Stimulated activated CD8-positive, alpha-beta memory T cell treated with anti-CD3 and anti-CD28 coated beads, Interleukin-2, amount 100 ng/mL, for 48 hours (primary cell): Measurements from ENCODE around the gene AK9.
A peak's percentile ranks its signal among the peaks of the same experiment; 100 is the strongest.

Experiments used
- DNase-seq, 2 donors: peaks; one replicate each; pipeline ENCODE4 v3.0.0-alpha.2; 2020; ENCODE audit warnings: low read depth in 2 of 2

AK9 gene

DNA sequence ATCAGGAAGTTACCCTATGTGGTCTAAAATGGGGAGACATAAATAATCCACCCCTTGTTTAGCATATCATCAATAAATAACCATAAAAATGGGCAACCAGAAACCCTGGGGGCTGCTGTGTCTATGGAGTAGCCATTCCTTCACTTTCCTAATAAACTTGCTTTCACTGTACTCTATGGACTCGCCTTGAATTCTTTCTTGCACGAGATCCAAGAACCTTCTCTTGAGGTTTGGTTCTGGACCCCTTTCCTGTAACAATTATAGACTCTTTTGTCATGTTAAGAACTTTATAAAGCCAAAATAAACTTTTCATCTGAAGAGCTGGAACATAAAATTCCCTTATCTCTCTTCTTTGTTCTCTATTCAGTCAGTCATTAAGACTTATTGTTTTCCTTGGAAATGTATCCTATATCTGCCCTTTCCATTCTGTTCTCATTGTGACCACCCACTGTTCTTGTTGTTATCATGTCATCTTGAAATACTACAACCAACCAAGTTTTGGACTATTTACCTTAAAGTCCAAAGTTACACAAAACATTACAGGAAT lies 178.7 kb downstream of the AK9 start:
- no peak for DNase-seq

DNA sequence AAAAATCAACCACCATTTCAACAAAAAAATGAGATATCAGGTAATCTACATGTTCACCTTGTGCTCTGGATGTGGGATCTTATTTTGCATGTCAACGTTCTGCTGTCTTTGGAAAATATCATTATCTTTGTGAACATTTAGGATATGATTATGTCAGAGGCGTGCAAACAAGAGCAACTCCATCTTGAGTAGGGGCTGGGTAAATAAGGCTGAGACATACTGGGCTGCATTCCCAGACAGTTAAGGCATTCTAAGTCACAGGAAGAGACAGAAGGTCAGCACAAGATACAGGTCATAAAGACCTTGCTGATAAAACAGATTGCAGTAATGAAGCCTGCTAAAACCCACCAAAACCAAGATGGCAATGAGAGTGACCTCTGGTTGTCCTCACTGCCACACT lies 179.2 kb downstream of the AK9 start:
- DNase-seq = no peak

DNA sequence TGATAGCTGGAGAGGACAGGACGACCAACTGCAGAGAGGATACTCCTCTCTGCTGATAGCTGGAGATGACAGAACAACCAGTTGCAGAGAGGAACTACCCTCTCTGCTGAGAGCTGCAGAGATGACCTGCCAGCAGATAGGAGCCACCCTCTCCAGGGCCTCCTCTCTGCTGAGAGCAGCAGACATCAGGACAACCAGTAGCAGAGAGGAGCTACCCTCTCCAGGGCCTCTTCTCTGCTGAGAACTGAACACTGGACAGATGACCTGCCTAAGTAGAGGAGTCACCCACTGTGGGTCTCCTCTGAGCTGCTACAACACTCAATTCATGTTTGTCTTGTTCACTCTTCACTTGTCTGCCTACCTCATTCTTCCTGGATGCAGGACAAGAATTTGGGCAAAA lies 180.6 kb downstream of the AK9 start:
- no peak for DNase-seq

DNA sequence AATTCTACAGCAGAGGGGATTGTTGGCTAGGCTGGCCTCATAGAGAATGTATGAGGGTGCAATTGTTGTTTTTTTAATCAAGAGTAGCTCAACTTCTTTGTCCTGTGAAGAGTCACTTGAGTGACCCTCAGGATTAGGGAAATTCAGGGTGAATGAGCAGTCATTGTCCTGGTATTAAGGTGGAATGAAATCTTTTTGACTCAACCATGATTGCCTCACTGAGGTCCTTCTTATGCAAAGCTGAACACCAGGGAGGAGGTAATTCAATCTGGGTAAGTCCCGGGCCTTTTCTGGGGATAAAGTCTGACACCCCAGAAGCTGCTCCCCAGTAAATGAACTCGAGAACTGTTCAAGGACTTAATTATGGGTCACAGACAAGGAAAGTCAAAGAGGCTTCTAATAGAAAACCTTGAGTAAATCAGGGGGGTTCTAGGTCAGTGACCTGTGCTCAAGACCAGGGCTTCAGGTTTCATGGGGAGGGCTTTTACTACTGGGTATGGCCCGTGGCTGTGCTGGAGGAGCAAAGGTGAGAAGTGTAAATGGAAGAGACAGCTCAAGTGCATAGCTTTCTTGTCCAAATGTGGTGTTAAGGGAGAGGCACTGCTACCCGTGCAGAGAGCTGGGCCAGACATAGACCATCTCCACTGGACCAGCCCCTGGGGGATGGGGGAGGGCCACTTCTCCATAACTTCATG lies 182.7 kb downstream of the AK9 start:
- no peak for DNase-seq

DNA sequence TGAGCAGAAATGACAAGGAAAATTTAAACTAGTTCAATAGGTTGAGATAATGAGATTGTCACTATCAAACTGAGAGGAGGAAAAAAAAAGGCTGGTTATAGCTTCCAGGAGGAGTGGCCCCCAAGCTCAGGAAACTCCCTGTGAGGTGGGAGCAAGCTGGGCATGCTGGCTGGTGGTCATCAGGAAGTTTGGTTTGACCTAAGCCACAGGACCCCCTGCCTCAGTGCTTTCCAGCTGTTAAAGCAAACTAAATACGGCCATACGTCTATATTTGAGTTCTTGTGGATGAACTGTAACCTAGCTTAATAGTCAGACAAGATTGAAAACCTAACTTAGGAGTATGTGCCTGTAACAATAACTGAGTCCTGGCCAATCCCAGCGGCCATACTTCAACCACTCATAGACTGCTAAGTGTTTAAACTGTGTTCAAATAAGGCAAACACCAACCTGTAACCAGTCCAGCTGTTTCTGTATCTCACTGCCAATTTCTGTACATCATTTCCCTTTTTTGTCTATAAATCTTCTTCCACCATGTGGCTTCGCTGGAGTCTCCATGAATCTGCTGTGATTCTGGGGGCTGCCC lies 183.4 kb downstream of the AK9 start:
- no peak for DNase-seq

DNA sequence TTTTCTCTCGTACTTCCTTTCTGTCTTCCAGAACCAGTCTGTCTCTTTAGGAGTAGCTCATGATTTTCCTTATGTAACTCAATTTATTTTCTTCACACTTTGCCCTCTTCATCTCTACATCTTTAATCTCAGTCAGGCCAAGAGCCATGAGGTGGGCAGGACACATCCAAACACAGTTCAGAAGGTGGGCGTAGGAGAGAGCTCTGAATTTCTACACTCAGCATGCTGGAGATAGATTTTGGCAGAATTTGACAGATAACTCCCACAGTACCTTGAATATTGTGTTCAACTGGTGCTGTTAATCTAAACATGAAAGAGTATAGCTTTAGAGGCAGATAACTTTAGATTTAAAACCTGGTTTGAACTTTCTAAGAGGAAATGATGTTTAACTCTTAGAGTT lies 184.2 kb downstream of the AK9 start:
- DNase-seq = no peak

DNA sequence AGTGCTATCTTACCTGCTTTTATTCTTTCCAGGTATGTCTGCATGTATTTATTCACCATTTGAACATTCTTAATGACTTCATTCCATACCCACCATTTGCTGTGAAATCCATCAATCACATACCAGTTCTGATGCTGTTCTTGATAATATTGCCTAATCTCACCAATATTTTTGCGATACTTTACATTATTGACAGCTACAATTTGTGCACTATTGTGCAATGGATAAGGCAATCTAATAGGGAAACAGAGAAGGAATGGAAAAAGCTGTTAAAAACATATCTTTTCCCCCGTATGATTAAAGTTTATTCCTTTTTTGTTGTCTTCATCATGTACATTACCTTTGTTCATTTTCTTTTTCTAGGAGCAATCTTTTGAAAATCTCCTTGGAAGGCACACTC lies 184.7 kb downstream of the AK9 start:
- DNase-seq = no peak

DNA sequence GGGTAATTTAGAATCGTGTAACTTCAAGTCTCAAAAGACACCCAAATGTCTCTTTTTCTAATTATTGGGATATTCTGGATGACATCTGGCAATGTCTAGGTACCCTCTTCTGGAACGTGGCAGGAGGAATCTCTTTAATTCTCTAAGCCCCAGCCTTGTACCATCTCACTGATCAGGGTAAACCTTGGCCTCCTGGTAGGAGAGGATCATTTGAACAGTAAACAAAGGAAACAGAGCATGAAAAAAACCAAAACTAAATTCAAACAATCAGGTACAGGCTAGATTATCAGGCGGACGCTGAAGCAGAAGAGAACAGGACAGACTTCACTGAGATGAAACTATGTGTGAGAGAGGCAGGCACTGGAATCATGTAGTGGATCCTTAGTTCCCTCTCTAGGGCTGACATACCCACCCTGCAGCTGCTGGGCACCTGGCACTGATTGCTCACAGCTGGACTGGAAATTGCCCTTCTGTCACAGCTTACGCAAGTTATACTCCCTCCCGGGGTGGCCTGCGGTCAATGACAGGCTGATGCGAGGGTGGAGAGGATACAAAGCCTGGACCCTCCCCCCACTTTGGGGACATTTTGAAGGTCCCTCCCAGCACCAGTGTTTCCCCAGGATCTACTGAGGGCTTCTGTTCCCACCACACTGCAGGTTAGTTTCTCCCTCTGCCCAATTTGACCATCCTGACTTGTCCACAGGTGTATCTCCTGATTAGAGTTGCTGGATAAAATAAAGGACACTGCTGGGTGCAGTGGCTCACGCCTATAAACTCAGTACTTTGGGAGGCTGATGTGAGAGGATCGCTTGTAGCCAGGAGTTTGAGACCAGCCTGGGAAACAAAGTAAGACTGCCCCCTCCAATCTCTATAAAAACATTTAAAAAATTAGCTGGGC lies 187.4 kb downstream of the AK9 start:
- DNase-seq = no peak

DNA sequence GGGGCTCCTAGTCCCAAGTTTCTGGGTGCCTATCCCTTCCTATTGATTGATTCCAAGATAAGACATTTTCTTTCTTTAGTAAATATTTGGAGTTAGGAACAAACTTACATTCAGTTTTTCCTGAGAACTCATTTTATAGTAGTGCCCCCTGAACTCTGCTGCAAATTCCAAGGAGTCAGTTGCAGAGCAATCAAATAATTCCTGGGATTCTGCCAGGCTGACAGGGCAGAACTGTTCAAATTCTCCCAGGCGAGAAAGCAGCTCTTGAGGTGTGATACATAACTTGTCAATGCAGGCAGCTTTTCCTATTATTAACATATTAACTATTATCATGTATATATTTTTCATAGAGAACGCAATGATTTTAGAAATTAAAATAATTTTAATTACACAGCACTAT lies 192.1 kb downstream of the AK9 start:
- no peak for DNase-seq

DNA sequence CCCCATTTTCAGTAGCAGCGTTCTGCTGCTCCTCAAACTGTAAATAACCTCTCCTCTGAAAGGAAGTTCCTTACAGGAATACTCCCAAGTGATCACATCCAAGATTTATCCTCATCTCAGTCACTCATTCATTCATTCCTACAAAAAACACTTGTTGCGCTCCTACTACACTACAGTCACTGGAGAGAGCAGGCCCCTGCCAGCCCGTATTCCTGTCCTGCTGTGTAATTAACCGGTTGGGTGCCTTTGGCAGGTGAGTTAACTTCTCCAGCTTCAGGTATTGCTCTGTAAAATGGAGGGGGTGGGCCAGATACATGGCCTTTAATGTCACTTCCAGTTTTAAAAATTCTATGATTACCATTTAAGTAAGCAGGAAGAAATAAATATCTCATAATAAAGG lies 192.9 kb downstream of the AK9 start:
- DNase-seq = no peak

DNA sequence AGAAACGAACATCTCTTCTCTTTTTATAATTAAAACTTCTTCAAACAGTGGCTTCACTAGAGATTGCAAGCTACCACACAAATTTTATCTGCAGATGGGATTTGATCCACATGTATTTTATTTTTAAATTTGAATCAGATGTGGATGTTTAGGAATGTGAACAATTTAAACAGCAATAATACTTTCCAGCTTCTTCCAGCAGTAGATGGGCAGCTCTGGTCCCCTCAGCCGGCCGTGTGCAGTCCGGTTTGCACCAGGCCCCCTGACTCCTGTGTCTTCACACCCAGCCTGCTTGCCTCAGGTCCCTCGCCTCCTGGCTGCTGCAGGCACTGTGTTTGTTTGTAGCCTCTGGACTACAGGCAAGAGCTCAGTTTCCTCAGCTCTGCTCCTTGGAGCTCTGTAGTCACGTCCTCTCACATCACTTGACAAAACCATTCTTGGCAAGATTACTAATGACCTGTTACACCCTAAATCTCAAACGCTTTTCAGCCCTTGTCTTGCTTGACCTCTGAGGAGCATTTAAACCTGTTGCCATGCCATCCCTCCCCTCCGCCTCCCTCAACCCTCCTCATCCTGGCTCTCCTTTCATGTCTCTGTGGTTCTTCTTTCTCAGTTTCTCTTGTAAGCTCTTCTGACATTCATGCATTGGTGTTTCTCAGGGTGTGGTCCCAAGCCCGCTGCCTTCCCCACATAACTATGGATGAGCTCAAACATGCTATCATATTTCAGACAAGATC lies 194.8 kb downstream of the AK9 start:
- DNase-seq = no peak

DNA sequence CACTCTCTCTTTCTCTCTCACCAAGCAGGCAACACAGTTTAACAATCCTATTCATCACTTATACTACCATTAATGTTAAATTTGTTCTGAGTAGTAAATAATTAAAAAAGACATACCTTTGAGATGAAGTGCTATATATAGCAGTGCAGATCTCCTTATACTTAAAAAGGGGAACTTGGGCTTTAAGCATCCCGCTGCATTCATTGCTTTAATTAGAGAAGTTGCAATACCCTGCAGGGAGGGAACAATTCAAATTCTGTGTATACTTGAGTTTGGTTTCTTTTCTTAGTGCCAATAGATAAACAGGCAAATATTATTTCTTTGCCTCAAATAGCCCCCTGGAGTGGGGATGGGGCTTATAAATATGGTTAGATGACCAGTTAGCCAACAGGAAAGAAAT lies 197.1 kb downstream of the AK9 start:
- DNase-seq = no peak

DNA sequence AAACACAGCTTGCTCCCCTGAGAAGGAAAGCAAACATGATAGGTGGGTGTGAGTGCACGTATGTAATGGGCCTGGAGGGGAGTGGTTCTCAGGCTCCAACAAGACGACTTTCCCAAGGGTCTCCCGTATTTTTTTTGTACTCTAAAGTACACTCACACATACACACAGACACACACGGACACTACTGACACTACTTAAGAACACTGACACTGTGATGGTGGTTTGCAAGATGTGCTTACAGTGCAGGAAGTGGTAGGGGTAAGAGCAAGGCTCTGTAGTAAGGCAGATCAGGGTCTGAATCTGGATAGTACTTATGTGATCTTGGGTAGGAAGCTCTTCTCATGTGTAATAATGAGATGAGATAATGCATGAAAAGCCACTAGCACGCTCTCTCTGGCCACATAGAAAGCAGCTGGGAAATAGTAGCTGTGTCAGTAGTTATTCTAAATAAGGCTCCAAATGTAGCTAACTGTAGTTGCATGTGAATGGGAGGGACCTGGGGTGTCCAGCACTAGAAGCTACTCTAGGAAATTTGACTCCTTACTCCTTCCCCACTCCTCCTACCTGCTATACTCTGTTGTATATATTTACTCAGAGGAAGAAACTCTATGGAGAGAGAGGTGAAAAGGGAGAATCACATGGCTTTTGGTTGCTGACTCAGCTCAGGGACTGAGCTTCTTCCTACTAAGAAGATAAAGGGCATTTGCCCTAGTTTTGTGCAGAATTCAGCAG lies 199.6 kb downstream of the AK9 start:
- DNase-seq = no peak

DNA sequence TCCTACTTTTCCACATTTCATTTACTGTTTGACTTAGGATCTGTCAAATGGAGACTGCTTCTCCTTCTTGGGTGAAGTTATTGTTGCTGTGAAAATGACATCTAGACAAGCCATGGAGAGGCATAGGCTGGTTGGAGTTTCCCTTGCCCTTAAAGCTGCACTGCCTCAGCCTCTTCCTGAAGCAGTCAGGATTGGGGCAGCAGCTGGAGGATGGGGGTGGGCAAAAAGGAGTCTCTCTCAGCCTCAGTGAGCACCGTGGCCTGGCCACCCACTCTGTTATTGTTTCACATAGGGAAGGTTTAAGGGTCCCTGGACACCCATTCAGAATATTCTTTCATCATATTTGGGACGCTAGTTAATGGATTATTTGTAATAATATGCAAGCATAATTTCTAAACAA lies 200.3 kb downstream of the AK9 start:
- no peak for DNase-seq

DNA sequence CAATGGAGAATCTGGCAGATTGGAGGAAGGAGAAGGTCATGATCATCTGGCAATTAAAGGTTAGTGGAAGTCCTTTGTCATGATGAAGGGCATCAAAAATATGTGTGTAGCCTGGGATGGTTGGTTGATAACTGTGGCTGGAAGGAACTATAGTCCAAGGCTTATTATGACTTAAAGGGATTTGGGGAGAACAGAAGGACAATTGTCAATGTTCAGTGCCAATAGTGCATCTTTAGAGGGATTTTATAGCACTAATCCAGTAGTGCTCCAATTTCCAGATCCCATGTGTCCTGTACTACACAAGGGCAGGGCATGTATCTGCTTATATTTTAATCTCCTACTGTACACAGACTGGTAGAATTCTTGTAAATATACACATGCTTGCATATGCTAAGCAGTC lies 203.0 kb downstream of the AK9 start:
- DNase-seq = no peak

DNA sequence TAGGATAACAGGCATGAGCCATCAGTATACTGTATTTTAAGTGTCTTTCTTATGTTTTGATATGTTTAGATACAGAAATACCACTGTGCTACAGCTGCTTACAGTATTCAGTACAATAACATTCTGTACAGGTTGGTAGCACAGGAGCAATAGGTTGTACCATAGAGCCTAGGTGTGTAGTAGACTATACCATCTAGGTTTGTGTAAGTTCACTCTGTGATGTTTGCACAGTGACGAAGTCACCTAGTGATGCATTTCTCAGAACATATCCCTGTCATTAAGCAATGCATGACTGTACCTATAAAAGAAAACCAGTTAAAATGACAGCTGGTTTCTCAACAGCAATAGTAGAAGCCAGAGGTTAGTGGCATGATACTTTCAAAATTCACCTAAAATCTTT lies 204.9 kb downstream of the AK9 start:
- no peak for DNase-seq

DNA sequence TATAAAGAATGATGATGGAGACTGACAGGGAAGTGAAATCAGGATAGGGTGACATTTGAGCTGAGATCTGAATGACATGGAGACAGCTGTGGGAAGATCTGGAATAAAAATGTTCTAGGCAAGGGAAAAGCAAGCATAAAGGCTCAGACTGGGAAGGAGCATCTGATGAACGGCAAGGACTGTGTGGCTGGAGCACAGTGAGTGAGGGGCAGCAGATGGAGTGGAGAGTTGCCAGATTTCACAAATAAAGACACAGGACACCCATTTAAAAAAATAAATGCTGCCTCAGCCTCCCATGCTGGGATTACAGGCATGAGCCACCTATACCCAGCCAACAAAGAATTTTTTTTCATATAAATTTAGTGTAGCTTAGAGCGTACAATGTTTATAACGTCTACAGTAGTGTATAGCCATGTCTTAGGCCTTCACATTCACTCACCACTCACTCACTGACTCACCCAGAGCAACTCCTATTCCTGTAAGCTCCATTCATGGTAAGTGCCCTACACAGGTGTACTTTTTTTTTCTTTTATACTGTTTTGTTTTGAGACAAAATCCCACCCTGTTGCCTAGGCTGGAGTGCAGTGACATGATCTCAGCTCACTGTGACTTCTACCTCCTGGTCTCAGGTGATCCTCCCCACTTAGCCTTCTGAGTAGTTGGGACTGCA lies 205.6 kb downstream of the AK9 start:
- no peak for DNase-seq

DNA sequence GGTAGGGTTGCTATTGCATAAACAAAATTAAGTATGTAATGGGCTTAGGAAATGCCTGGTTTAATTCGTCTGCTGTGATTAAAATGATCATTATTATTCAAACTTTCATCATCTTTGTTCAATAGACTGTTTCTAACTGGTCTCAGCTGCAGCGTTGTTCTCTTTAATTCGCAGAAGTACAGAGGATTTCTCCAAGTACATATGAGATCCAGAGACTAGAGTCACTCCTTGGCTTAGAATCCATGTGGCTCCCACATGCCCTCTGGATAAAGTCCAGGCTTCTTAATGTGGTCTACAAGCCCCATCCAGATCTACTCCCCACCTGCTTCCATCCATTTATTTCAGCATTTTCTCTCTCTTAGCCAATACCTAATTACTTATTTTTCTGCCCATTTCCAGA lies 206.9 kb downstream of the AK9 start:
- no peak for DNase-seq

DNA sequence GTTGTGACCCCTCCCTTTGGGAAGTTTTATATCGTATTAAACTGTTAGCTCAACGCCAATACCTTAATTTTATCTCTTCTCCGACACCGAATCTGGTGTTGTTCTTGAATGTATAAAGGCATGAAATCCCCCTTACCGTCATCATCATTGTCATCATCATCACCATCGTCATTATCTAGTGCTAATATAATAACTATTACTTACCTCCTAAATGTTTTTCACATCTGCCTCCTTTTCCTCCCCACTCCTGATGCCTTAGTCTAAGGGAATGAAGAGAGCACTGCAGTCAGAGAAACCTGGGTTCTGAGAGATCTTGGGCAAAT lies 207.3 kb downstream of the AK9 start:
- no peak for DNase-seq

DNA sequence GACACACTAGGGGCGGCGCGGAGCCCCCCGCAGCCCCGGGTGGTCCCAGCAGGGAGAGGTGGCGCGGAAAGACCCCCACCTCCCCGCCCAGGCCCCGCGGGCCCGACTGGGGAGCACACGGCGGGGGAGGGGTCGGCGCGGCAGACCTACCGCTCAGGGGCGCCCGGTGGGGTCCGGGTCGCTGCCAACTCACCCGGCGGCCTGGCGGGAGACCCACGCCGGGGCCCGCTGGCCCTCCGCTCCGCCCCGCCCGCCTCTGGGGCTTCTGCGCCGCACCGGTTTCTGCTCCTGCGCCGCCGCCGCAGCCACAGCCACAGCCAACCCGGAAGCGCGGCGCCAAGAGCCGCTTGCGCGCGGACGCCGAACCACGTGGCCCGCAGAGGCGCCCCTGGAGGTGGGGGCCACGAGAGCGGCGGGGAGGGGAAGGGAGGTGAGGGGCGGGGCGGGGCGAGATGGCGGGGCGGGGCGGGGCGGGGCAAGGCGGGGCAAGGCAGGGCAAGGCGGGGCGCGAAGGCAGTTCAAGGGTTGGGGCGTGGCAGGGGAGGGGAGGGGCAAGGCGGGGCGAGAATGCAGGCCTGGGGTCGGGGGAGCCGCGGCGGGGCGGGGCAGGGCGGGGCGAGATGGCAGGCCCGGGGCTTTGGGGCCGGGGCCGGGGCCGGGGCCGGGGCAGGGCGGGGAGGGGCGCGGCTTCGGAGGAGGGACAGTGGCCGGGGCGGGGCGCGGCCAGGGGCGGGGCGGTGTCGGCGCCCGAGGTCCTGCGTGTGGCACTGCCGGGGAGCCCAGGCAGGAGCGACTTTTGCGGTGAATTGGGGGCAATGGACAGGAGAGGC lies 207.9 kb downstream of the AK9 start, which contains the start of gene ZBTB24:
Gene ZBTB24, minus strand, starts transcription at position 315 of the 830 bp plus-strand sequence. CDS start 1,193 bp downstream, outside the sequence.
- DNase-seq = peak; percentile 85 to 86
